HepG2 (cell line): Measurements from ENCODE around the gene SPDYE16. TPM values are rescaled to one million over a fixed set of nuclear protein-coding genes. Genes with fewer than 3 reads are reported as not detected.

Experiments used
- DR1 ChIP-seq: sonication (generic); formaldehyde crosslinking; IDR thresholded peaks from 2 replicates; pipeline ENCODE4 v1.8.0; 2021; ENCODE audit warnings: mild to moderate bottlenecking, missing genetic modification reagents, inconsistent platforms
- GLI4 ChIP-seq: sonication (generic); formaldehyde crosslinking; IDR thresholded peaks from 2 replicates; pipeline ENCODE4 v1.5.1; 2020; ENCODE audit warnings: missing genetic modification reagents, mild to moderate bottlenecking, moderate library complexity, borderline replicate concordance
- HMGA1 ChIP-seq: sonication (generic); formaldehyde crosslinking; conservative IDR thresholded peaks from 2 replicates; pipeline ENCODE4 v1.4.0; 2020; ENCODE audit warnings: missing genetic modification reagents
- IKZF4 ChIP-seq: sonication (generic); formaldehyde crosslinking; IDR thresholded peaks from 2 replicates; pipeline ENCODE4 v1.5.1; 2020; ENCODE audit warnings: borderline replicate concordance, mild to moderate bottlenecking, low read depth, missing genetic modification reagents; ENCODE audit errors: not compliant biosample characterization
- IRF2 ChIP-seq: IDR thresholded peaks from 2 replicates; pipeline ENCODE4 v1.6.1; 2018; ENCODE audit warnings: missing genetic modification reagents, missing compliant biosample characterization
- NFIC ChIP-seq: IDR thresholded peaks from 2 replicates; pipeline ENCODE4 v1.6.1; 2012; ENCODE audit warnings: mild to moderate bottlenecking, low read length, inconsistent platforms
- NFYC ChIP-seq: IDR thresholded peaks from 2 replicates; pipeline ENCODE4 v1.6.1; 2016; ENCODE audit warnings: missing genetic modification reagents, missing compliant biosample characterization
- RBFOX2 ChIP-seq: fragments of 200-400 bp; formaldehyde crosslinking; IDR thresholded peaks from 2 replicates; pipeline ENCODE4 v1.6.1; 2017; ENCODE audit warnings: low read depth, mild to moderate bottlenecking, low read length
- REPIN1 ChIP-seq: sonication (generic); formaldehyde crosslinking; IDR thresholded peaks from 2 replicates; pipeline ENCODE4 v1.8.0; 2022; ENCODE audit warnings: missing genetic modification reagents, low read depth, mild to moderate bottlenecking, borderline replicate concordance
- RFXAP ChIP-seq: sonication (generic); formaldehyde crosslinking; IDR thresholded peaks from 2 replicates; pipeline ENCODE4 v1.4.0; 2020; ENCODE audit warnings: missing genetic modification reagents, borderline replicate concordance
- SNAPC2 ChIP-seq: sonication (generic); formaldehyde crosslinking; IDR thresholded peaks from 2 replicates; pipeline ENCODE4 v1.8.1; 2022; ENCODE audit warnings: mild to moderate bottlenecking, missing genetic modification reagents
- ZNF143 ChIP-seq: sonication (generic); formaldehyde crosslinking; IDR thresholded peaks from 2 replicates; pipeline ENCODE4 v1.4.0; 2020; ENCODE audit warnings: missing genetic modification reagents
- ZNF441 ChIP-seq: sonication (generic); formaldehyde crosslinking; IDR thresholded peaks from 2 replicates; pipeline ENCODE4 v1.7.0; 2021; ENCODE audit warnings: missing genetic modification reagents, borderline replicate concordance
- ZNF577 ChIP-seq: sonication (generic); formaldehyde crosslinking; IDR thresholded peaks from 2 replicates; pipeline ENCODE4 v1.4.0; 2020; ENCODE audit warnings: mild to moderate bottlenecking, low read depth, missing genetic modification reagents, borderline replicate concordance
- ZNF737 ChIP-seq: sonication (generic); formaldehyde crosslinking; IDR thresholded peaks from 2 replicates; pipeline ENCODE4 v1.5.0; 2020; ENCODE audit warnings: missing genetic modification reagents, mild to moderate bottlenecking, borderline replicate concordance
- ZNF772 ChIP-seq: sonication (generic); formaldehyde crosslinking; IDR thresholded peaks from 2 replicates; pipeline ENCODE4 v1.5.0; 2020; ENCODE audit warnings: mild to moderate bottlenecking, missing genetic modification reagents
- ZNF891 ChIP-seq: sonication (generic); formaldehyde crosslinking; IDR thresholded peaks from 2 replicates; pipeline ENCODE4 v1.5.0; 2020; ENCODE audit warnings: mild to moderate bottlenecking, missing genetic modification reagents
- polyA plus RNA-seq, 8 experiments: library from polyadenylated mRNA; depleted of rRNA in 3 of 8; stranded (reverse) in 7 of 8; unstranded in 1 of 8; fragments of >200 nt; fragmentation: Illumina TruSeq in 4 of 8; extraction: Trizol in 4 of 8; gene quantifications; 2 replicates each; pipeline versions ENCODE4 v1.2.1 to v1.2.3, GENCODE V29; 2011 to 2016; ENCODE audit warnings: low read depth in 4 of 8, missing spikeins in 1 of 8, mixed read lengths in 1 of 8; ENCODE audit not compliant: insufficient read depth in 1 of 8
- total RNA-seq, 5 experiments: library from RNA; depleted of rRNA; stranded (reverse); fragments of >200 nt; fragmentation: Illumina TruSeq; extraction: Trizol; gene quantifications; 2 replicates each; pipeline ENCODE4 v1.2.3, GENCODE V29; 2016; ENCODE audit warnings: low read depth in 1 of 5
- TF ChIP-seq, protein P1 (sequence below): sonication (generic); formaldehyde crosslinking; IDR thresholded peaks from 2 replicates; pipeline ENCODE4; 2020; ENCODE audit warnings: missing genetic modification reagents, mild to moderate bottlenecking, borderline replicate concordance
- TF ChIP-seq, protein P2 (sequence below): sonication (generic); formaldehyde crosslinking; IDR thresholded peaks from 2 replicates; pipeline ENCODE4 v1.4.0; 2020; ENCODE audit warnings: mild to moderate bottlenecking, missing genetic modification reagents
- TF ChIP-seq, protein P3 (sequence below): sonication (generic); formaldehyde crosslinking; IDR thresholded peaks from 2 replicates; pipeline ENCODE4 v1.4.0; 2020; ENCODE audit warnings: mild to moderate bottlenecking, missing genetic modification reagents, borderline replicate concordance

SPDYE16 gene
- total and polyA plus RNA-seq, 2 of the 13 experiments (the other 11 are each of a cell fraction or from before 2014, with no cell fraction given), result 0.11 TPM; not detected in 1

DNA sequence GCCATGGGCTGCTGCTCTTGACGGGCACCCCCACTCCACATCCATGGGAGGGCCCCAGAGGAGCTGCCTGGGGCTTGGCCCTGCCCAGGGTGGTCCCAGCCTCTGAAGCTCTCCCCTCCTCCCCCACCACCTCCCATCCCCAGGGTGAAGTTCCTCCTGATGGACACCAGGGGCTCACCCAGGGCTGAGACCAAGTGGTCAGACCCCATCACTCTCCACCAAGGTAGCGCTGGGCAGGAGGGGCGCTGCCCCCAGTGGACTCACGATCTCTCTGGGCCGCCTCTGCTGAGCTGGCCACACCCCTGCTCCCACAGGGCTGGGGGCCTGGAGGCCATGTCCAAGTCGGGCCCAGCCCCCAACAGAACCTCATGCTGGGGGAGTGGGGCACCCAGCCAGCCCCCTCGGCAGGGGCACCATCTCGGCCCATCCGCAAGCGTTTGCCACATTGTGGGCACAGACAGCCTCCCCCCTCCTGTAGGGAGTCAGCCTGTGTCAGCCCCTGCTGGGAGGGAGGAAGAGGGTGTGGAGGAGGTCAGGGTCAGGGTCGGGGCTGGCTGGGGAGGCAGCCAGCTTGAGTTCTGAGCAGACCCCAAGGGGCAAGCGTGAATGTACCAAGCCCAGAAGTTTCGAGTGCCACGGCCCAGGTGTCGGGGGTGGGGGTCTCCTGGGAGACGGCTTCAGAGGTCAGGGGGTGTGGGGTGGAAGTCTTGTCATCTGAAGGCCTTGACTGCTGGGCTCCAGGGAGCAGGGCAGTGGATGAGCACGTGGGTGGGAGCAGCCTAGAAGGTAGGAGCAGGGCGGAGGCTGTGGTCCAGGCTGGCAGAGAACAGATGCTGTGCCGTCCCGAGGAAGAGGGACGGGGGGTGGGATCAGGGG lies 29.9 kb downstream of the SPDYE16 start (continued):
- TF ChIP-seq ZNF737 (CRISPR knock-in tag) (no peak), ZNF772 (CRISPR knock-in tag) (no peak), RBFOX2 (0 out of 2 replicates have a peak, but pooled peaks have one; percentile 19), NFYC (no peak), REPIN1 (CRISPR knock-in tag) (no peak), IKZF4 (CRISPR knock-in tag) (no peak), DR1 (no peak), ZNF577 (CRISPR knock-in tag) (no peak), ZNF441 (CRISPR knock-in tag) (no peak), IRF2 (CRISPR knock-in tag) (no peak), SNAPC2 (CRISPR knock-in tag) (no peak), ZNF143 (no peak), ZNF891 (CRISPR knock-in tag) (0 out of 2 replicates have a peak, but pooled peaks have one; percentile 17), NFIC (no peak), HMGA1 (no peak), RFXAP (no peak), GLI4 (CRISPR knock-in tag) (no peak)
- TF ChIP-seq, protein P1, sequence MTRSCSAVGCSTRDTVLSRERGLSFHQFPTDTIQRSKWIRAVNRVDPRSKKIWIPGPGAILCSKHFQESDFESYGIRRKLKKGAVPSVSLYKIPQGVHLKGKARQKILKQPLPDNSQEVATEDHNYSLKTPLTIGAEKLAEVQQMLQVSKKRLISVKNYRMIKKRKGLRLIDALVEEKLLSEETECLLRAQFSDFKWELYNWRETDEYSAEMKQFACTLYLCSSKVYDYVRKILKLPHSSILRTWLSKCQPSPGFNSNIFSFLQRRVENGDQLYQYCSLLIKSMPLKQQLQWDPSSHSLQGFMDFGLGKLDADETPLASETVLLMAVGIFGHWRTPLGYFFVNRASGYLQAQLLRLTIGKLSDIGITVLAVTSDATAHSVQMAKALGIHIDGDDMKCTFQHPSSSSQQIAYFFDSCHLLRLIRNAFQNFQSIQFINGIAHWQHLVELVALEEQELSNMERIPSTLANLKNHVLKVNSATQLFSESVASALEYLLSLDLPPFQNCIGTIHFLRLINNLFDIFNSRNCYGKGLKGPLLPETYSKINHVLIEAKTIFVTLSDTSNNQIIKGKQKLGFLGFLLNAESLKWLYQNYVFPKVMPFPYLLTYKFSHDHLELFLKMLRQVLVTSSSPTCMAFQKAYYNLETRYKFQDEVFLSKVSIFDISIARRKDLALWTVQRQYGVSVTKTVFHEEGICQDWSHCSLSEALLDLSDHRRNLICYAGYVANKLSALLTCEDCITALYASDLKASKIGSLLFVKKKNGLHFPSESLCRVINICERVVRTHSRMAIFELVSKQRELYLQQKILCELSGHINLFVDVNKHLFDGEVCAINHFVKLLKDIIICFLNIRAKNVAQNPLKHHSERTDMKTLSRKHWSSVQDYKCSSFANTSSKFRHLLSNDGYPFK (CRISPR knock-in tag), result no peak; the same call in 1 of the 2 replicates
- TF ChIP-seq, protein P2, sequence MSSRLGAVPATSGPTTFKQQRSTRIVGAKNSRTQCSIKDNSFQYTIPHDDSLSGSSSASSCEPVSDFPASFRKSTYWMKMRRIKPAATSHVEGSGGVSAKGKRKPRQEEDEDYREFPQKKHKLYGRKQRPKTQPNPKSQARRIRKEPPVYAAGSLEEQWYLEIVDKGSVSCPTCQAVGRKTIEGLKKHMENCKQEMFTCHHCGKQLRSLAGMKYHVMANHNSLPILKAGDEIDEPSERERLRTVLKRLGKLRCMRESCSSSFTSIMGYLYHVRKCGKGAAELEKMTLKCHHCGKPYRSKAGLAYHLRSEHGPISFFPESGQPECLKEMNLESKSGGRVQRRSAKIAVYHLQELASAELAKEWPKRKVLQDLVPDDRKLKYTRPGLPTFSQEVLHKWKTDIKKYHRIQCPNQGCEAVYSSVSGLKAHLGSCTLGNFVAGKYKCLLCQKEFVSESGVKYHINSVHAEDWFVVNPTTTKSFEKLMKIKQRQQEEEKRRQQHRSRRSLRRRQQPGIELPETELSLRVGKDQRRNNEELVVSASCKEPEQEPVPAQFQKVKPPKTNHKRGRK, result no peak
- TF ChIP-seq, protein P3, sequence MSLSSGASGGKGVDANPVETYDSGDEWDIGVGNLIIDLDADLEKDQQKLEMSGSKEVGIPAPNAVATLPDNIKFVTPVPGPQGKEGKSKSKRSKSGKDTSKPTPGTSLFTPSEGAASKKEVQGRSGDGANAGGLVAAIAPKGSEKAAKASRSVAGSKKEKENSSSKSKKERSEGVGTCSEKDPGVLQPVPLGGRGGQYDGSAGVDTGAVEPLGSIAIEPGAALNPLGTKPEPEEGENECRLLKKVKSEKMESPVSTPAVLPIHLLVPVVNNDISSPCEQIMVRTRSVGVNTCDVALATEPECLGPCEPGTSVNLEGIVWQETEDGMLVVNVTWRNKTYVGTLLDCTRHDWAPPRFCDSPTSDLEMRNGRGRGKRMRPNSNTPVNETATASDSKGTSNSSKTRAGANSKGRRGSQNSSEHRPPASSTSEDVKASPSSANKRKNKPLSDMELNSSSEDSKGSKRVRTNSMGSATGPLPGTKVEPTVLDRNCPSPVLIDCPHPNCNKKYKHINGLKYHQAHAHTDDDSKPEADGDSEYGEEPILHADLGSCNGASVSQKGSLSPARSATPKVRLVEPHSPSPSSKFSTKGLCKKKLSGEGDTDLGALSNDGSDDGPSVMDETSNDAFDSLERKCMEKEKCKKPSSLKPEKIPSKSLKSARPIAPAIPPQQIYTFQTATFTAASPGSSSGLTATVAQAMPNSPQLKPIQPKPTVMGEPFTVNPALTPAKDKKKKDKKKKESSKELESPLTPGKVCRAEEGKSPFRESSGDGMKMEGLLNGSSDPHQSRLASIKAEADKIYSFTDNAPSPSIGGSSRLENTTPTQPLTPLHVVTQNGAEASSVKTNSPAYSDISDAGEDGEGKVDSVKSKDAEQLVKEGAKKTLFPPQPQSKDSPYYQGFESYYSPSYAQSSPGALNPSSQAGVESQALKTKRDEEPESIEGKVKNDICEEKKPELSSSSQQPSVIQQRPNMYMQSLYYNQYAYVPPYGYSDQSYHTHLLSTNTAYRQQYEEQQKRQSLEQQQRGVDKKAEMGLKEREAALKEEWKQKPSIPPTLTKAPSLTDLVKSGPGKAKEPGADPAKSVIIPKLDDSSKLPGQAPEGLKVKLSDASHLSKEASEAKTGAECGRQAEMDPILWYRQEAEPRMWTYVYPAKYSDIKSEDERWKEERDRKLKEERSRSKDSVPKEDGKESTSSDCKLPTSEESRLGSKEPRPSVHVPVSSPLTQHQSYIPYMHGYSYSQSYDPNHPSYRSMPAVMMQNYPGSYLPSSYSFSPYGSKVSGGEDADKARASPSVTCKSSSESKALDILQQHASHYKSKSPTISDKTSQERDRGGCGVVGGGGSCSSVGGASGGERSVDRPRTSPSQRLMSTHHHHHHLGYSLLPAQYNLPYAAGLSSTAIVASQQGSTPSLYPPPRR (CRISPR knock-in tag), result peak; percentile 19; the same call in 1 of the 2 replicates
